GM12874 (cell line): ENCODE data around the gene TDRD12.

ENCODE experiments used
- TF ChIP-seq, protein P1 (sequence below): IDR thresholded peaks from 2 replicates; pipeline ENCODE4 v1.5.1; 2011; ENCODE audit warnings: low read depth, mild to moderate bottlenecking, control low read depth, low read length, moderate library complexity; ENCODE audit not compliant: insufficient read depth

TDRD12 gene

DNA sequence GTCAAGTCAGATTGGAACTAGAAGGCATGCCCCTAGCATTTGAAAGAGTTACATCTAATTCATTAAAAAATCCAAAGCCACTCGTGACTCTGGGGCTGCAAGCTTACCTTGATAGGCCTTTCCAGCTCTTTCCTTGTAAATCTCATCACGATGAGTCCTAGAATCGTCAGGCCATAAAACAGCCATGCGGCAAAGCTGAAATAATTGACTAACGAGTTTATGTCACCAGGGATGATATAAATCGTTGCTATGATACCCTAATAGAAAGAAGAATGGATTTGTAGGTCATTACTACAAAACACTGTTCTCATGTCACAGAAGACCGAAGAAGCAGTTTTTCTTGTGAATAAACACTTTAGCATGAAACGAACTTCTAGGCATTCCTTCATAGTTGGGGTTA, 122.5 kb downstream of the TDRD12 start:
- TF ChIP-seq, protein P1, sequence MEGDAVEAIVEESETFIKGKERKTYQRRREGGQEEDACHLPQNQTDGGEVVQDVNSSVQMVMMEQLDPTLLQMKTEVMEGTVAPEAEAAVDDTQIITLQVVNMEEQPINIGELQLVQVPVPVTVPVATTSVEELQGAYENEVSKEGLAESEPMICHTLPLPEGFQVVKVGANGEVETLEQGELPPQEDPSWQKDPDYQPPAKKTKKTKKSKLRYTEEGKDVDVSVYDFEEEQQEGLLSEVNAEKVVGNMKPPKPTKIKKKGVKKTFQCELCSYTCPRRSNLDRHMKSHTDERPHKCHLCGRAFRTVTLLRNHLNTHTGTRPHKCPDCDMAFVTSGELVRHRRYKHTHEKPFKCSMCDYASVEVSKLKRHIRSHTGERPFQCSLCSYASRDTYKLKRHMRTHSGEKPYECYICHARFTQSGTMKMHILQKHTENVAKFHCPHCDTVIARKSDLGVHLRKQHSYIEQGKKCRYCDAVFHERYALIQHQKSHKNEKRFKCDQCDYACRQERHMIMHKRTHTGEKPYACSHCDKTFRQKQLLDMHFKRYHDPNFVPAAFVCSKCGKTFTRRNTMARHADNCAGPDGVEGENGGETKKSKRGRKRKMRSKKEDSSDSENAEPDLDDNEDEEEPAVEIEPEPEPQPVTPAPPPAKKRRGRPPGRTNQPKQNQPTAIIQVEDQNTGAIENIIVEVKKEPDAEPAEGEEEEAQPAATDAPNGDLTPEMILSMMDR: no peak

DNA sequence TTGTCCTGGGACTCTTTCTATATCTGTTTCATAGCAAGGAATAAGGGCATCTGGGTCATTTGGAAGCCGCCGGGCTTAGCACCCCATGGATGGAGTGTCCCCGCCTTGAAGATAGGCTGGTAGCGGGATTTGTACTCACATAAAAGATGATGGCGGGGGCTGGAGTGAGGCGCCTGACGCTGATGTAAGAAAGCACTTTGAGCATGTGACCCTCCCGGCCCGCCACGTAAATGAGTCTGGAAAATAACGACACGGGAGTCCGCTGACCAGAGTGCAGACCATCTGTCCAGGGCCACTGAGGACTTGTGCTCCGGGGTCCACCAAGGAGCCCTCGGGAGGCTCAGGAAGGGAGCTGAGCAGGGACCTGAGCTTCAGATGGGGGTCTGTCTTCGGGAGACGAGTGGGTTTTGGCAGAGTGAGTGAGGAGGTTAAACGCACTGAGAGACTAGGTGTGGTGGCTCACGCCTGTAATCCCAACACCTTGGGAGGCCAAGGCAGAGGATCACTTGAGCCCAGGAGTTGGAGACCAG, 124.2 kb downstream of the TDRD12 start:
- TF ChIP-seq, protein P1: no peak

DNA sequence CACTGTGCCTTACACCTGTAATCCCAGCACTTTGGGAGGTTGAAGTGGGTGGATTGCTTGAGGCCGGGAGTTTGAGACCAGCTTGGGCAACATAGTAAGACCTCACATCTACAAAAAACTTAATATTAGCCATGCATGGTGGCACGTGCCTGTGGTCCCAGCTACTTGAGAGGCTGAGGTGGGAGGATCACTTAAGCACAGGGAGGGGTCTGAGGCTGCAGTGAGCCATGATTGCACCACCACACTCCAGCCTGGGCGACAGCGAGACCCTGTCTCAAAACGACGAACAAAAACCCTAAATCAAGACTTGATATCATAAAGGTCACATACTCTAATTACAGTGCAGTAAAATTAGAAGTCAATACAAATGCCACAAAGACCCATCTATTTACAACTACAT, 132.6 kb downstream of the TDRD12 start:
- TF ChIP-seq, protein P1: no peak

DNA sequence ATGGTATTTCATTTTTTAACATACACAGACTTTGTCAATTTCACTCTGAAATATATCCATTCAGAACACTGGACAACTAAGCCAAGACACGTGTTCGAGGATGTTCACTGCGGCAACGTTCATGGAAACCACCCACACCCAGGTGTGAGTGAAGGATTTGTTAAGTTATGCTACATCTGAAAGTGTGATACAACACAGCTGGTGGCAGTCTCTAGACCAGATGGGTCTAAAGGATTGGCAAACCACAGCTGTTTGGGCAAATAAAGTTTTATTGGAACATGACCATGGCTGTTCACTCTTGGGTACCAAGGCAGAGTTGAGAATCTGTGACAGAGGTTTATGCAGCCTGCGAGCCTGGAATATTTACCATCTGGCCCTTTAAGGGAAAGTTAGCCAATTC, 138.0 kb downstream of the TDRD12 start:
- TF ChIP-seq, protein P1: no peak

DNA sequence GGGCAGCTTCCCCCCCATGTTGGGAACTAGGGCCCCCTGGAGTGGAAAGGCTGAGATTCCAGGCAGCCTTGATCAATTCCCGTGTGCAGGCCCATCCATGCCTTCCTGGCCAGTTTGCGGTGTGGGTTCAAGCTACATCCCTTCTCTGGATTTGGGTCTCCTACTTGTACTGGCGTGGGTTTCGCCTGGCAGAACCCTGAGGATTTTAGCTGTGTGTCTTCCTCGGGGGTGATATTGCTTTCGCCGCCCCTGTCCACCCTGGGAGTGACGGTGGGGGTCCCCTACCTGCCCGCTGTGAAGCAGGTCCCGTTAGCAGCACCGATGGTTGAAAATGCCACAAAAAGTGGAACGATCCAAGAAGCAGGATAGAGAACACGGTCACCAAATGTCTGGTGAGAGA, 138.6 kb downstream of the TDRD12 start:
- TF ChIP-seq, protein P1: no peak

DNA sequence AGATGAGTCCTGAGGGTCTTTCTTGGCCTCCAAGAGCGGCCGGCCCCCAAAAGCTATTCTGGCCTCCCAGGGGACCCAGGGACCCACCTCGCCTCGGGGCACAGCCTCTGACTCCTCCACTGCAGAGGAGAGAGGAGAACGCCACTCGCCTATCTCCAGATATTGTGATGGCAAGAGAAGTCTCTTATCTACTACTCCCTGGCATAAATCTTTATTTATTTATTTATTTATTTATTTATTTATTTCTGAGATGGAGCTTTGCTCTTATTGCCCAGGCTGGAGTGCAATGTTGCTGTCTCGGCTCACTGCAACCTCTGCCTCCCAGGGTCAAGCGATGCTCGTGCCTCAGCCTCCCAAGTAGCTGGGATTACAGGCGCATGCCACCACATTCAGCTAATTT, 139.0 kb downstream of the TDRD12 start:
- TF ChIP-seq, protein P1: no peak

DNA sequence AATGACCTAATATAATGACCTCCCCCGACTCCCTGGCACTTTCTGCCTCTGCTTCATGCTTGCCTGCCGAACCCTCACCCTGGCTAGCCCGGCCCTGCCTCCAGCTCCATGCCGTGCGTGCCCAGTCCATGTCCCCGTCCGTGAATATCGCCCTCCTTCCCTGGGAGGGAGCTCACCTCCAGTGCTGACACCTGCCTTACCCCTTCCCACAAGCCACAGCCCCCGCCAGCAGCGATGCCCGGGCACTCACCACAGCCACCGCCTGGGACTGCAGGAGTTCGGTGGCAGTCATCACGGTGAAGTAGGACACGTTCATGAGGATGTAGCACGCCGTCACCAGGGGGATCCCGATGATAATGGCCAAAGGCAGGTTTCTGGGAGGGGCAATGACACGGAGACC, 140.0 kb downstream of the TDRD12 start:
- TF ChIP-seq, protein P1: no peak
